HG02610 (cell line): Measurements from ENCODE around the gene MYO1D.

ENCODE experiments used
- ATAC-seq: cut with Tn5 transposase; IDR thresholded peaks from one replicate; pipeline ENCODE4 v1.9.1; 2021; ENCODE audit warnings: mild to moderate bottlenecking, moderate library complexity; ENCODE audit not compliant: unreplicated experiment

The MYO1D gene

DNA sequence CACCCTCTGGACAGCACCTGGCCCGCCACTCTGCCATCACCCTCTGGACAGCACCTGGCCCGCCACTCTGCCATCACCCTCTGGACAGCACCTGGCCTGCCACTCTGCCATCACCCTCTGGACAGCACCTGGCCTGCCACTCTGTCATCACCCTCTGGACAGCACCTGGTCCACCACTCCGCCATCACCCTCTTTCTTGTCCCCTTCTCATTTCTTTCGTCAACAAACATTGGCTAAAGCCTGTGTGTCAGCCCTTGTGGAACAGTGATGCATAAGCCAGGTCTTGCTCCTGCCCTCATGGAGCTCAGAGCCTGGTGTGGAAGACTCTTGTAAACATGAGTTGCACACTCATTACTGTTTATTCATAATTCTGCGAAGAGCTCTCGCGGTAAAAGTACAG lies 358.9 kb downstream of the MYO1D start:
- ATAC-seq, result no peak

DNA sequence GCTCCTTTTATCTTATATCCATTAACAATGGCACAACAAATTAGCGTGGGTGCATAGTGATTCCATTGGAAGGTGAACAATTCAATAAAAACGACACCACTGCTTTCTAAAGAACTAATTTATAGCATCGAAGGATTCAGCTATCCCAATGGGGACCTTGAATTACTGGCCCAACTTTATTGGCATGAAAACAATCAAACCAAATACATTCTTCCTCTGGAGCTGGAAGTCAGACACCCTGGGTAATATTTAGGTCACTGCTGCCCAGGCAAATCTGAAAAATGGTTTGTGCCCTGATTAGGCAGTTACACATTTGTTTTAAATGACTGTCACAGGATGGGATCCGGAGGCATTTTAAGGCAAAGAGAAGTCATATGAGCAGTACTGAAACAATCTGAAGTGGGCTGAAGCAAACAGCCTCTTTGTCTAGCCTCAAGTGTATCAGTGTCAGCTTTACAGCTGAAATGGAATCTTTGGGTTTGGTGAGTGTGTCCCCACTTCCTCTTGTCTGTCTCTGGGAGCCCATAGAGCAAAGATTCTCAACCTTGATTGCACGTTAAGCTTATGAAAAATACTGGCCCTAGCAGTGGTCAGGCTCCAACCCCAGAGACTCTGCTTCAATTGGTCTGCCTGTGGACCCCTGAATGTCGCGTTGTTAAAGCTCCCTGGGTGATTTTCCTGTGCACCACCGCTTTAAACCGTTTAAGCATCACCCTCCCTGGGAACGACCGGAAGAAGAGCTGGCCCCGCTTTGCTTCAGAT lies 359.8 kb downstream of the MYO1D start:
- no peak for ATAC-seq

DNA sequence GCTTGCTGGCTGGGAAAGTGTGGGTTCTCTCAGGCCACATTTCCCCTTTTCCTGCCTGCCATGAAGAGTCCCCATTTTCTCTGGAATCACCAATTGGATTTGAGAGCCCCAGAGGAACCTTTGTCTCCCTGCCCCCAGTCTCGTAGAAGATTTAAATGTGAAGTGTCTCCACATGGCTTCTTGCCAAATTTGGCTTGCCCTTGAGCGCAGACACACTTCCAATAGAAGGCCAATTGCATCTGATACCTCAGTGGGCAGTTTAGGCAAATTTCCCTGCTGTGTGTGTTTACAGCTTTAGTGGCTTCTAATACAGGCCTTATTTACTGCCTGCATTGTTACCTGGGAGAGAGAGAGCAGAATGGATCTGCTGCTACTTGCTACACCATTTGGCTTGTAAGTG lies 360.5 kb downstream of the MYO1D start:
- ATAC-seq, result no peak

DNA sequence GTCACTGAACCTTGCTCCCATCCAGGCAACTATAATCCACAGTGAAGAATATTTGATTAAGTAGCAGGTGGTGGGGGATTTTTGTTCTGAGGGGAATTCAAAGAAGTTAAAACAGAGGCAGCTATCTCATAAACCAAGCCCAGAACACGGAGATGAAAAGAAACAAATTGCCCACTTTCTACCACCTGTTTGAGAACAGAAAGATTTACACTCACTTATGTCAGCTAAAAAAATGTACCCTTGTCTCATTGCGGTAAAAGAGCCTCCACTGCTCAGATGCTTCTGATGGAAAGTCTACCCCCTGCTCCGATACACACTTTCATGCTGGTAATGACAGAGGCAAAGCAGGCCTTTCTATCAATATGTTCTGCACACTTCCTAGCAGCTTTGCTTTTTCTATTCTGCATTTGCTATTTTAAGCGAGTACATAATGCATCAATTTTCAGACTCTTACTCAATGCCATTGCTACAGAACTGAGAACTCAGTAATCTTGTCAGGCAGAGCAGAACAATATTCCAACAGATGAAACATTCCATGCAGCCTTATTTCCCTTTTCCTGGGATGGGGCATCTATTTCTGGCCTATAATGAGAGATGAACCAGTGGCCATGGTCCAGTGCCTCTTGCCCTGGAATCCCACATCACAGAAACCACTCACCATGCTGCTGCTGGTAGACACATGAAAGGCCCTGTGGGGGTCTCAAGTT lies 361.1 kb downstream of the MYO1D start:
- ATAC-seq, result peak; percentile 45

DNA sequence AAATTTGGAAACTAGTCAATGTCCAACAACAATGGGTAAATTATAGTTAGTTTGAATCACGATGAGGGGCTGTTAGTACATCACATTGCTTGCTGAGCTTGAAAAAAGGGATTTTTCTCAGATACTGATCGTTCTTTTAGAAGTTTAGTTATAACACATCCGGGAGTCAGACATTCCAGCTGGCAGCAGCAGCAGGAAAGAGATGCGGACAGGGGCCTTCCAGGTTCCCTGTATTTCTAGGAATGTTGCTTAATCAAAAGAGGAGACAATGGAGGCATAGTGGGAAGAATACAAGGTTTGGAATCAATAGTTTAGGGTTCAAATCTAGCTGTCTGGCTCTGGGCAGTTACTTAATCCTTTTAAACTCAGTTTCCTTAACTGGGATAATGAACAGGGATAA lies 362.3 kb downstream of the MYO1D start:
- ATAC-seq, result no peak

DNA sequence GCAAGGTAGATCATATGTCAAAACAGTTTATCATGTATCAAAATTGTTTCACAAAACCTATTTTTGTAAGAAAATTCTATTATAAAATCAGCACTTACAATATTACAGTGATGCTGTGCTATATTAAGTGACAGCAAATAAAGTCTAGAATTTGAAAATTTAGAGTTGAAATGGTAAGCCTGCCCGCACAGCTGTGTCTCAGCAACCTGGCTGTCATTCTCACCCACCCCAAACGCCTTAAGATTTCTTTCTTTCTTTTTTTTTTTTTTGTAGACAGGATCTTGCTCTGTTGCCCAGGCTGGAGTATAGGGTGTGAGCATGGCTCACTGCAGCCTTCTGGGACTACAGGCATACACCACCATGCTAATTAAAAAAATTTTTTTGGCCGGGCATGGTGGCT lies 363.3 kb downstream of the MYO1D start:
- no peak for ATAC-seq

DNA sequence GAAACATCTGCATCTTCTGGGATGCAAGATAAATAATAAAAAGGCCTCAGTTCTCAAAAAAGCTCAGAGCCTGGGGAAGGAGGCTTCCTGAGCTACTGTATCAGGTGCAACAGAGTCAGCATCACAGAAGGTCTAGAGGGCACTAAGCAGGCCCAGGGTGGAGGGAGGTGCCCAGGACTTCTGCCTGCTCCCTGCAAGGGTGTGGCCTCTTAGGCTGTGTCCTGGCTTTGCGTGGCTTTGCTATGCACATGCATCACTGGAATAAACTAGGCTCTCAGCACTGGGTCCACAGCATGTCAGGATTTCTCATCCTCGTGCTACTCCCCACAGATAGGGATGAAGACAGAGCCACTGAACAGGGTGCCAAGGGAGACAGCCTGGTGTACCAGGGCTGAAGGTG lies 364.6 kb downstream of the MYO1D start:
- ATAC-seq, result no peak

DNA sequence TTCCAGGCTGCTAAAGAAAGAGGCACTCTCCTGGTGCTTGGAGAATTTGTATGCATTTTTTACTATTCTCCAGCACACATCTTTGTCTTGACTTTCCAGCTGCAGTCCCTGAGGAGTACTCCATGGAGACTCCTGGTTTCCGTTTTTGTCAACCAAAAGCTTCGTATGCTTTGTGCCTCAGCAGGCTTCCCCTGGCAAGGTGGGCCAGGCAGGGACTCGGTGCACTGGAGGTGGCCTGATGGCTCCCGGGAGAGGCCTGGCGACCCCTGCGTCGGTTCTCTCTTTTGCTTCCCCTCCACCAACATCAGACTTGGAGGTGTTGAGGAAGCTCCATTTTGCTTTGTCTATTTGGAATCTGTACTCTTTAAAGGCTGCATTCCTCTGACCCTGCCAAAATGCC lies 366.5 kb downstream of the MYO1D start:
- ATAC-seq, result no peak

DNA sequence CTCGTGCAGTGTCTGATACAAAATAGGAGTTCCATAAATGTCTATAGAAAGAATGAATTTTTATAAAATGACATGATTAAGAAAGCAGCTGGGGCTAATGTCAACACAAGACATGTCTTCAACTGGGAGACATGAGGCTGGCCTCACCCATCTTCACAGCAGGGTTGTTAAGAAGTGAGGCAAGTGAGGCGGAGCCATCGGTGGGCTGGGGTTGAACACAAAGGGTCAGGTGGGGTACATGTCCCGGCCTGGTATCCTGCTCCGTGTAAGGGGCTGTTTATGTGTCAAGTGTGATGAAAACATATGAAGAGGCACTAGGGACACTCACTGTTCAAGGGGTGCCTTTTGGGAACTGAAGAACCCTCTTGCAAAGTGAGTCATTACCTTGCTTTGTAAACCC lies 368.0 kb downstream of the MYO1D start:
- no peak for ATAC-seq

DNA sequence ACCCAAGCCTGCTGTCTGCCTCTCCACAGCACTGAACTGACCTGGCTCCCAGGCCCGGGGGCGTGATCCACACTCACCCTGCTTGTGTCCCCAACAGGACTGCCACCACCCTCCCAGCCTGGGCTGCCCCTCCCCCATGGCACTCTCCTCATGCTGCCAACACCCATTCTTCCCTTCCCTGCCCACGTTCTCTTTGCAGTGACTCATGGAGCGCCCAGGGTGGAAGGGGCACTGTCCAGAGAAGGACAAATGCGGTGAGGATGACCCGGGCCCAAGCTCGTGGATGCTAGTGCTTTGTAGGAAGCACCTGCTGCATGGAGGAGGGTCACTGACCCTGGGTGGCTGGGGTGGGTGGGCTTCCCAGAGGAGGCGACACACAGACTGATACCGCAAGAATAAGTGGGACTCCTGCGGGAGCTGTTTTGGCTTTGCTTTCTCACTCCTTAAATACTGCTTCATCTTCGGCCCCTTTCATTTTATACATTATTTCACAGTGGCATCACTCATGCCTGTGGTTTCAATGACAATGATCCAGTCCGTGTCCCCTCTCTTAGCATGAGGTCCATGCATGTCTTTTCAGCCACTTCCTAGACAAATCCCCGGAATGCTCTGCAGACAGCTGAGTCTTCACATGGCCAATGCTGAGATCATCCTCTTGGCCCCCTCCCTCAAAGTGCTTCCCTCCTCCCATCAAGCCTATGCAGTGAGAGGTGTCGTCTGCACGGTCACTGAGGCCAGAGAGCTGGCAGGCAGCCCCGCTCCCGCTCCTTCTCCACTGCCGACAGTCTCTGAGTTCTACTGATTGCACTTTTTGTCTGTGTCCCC lies 372.5 kb downstream of the MYO1D start:
- no peak for ATAC-seq

DNA sequence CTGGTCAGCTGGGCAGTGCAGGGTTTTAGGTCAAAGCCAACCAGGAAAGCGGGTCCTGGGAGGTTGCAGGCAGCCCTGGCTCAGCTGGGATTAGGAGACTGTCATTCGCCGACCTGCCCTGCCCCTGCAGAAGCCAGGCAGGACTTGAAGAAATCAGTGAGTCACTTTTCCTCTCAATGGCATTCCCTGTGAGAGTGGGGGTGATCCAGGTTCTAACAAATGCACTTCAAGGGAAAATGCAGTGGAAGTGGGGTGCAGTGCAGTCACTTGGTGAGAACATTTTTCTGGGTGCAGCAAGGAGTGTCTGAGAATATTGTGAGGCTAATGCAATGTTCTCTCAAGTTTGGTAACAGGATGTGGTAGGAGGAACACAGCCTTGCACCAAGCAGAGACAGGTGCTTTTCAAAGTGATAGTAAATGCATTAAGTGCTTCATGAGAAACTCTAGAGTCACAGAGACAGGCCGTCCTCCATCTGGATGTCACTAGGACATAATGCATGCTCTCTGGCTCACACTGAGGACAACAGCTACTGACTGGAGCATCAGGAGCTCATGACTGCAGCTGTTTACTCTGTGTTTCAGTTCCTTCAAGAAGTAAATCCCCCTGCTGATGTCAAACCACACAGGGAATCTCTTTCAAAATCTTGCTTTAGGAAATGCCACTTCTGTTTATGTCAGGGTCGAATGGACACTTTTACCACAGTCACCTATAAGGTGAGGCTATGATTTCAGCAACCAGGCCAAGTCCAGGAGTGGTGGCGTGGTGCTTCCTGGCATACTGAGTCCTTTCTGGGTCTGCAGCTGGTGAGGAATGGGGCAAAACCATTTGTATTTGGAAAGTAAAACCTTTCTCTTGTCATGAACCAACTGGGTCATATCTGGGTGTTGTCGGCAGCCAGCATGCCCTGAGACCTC lies 373.4 kb downstream of the MYO1D start:
- ATAC-seq, result peak; percentile 89

DNA sequence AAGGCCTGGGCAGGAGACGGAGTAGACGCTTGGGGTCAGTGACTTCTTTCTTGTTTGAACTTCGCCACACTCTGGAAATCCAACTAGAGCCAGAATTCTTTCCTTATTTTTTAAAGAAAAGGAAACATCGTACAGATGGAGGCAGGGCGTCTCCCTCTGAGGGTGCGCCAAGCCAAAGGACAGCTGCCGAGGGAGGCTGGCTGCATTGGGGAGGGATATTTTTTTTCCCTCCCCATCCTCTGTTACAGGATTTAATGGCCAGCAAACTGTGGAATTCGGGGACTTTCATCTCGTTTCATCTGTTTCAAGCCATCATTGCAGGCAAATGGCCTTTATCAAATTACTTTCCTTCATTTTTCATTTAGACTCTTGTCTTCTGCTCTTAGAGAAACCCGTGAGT lies 374.2 kb downstream of the MYO1D start:
- ATAC-seq, result no peak

DNA sequence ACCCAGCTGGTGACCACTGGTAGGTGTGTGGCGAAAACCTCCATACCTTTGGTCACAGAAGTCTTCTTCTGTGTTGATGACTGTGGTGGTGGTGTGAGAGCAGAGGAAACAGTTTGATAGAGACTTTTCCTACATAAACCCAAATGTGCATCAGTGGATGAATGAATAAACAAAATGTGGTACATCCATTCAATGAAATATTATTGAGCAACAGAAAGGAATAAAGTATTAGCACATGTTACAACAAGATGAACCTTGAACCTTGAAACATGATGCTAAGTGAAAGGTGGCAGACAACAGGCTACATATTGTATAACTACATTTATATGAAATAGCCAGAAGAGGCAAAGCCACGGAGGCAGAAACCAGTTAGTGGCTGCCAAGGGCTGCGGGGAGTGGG lies 374.9 kb downstream of the MYO1D start:
- ATAC-seq, result no peak

DNA sequence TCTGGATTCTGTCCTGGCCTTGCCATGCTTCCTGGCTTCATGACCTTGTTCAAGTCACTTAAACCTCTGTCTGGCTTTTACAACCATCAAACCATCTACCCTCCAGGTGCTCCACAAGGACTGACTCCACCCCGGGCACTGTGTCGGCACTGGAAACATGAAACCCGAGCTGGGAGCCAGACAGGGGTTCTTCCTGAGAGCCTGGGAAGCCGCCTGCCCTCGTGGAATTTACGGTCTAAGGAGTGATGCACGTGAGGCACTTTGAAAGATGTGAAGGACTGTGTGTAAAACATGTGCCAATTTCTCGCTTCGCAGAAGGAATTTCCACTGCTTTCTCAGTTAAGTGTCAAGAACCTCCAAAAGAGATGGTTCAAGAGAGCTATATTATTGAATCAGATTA lies 378.5 kb downstream of the MYO1D start:
- ATAC-seq, result no peak

DNA sequence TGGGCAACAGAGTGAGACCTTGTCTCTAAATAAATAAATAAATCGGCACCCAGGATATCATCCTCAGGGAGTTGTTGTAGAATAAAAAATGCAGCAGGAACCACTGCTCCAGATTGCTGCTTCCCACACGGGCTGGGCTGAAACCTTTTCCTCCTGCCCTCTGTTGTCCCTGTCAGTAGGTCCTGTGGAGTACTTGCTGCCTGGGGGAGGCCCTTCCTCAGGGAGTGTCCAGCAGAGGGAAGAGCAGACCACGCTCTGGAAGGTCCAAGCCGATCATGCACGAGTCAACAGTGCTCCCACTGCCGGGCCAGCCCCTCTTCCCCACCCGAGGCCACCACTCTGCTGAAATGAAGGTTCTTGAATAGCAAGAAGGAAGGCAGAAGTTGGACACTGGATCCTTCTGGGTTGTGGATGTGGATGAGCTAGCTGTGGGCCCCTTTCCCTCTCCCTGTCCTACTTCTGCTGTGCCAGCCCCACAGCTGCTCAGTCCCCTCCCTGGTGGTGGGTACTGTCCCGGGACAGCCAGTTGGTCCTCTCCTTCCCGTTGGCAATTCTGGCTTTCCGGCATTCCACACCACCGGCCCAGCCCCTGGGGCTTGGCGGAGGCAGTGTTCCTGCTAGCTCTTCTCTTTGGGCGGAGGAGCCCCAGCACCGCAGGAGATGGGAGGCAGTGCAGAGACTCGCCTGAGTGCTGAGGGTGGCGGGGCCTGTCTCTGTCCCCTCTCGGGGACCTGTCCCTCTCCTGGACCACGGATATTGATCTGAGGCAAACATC lies 379.3 kb downstream of the MYO1D start:
- ATAC-seq, result no peak

DNA sequence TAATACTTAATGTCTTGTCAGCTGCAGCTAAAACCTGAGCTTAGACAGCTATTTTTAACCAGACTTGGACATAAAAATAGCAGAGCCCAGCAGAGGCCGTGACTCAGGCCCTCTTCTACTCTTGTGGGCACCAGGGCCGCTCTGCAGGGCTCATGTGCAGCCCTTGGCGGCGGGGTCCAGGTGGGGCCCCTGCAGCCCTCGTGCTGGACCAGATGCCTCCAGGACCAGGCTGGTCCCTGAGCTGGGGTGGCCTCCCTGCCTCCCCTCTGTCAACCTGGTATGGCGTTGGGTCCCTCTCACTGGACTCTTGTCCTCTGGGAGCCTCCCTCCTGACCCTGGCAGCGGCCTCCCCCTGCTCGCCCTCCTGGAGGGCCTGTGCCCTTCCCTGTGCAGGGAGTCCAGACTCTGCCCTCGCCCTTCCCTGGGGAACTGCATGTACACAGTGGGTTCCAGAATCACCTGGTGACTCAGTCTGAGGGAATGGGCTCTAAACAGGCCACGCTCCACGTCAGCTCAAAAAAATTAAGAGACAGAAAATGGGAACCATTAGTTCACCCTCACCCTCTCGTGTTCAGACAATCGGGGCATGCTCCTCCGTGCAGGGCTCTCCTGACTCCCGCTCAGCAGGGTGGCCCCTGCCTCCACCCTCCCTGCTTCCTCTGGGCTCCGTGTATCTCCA lies 380.4 kb downstream of the MYO1D start:
- ATAC-seq, result no peak

DNA sequence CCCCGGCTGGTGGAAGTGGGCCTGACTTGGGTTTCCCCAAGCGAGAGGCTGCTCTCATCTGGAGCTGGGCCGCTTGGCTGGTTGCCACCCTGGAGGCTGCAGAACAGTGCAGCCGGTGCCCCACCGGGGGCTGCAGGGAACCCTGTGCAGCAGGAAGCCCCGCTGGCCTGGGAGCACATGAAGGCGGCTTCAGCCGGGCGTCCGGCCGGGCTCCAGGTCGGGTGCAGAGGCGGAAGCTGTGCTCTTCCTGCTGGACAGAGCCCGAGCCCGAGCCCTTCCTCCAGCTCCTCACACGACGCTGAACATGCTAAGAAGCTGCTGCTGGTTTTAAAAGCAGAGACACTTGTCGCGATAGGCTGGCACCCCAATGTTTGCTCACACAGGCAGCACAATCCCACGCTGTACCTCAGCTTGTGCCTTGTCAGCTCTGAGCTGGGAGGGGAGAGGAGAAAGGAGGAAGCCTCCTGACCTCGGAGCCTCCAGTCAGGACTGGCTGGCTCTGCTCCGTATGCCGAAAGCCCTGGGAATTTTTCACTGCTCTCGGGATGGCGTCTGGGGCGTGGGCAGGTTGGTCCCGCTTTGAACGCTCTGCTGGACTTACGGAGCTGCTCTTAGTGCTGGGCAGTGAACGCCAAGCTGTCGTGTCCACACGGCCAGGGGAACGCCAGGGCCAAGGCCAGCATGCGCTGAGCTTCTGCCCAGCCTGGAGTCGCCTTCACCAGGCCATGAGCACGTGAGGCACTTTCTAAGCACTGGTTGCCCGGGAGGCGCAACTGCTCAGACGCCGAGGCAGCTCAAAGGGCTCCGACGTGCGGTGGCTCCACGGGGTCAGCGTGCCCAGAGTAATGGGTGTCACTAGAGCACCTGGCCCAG lies 381.3 kb downstream of the MYO1D start:
- no peak for ATAC-seq

DNA sequence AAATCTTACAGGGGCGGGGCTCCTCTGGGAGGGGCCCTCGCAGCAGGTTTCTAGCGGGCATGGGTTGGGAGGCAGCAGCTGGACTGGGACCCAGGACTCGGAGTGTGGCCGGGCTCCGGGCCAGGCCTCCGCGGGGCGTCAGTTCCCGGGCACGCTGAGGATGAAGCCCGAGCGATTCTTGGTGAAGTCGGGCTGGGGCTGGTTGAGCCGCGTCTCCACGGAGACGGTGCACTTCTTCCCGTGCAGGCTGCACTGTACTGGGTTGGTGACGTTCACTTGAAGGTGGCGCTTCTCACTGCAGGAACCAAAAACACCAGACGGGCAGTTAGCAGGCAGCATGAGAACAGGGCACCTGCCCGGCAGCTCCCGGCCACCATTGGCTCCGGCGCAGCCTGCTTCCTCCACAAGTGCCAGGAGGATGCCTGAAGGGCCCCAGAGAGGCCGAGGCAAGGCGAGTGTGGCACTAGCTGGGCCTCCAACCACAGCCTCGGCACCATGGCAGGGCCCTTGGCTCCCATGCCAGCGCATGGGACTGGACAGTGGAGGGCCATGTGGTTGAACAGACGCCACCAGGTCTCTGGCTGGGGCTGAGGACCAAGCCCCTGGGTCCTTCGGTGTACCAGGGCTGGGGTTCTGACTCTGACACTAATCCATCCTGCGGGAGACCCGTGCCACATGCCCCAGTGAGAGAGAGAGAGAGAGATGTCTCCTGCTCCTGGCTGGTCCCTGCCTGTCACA lies 382.1 kb downstream of the MYO1D start:
- no peak for ATAC-seq
